Liver (tissue), 3 donors: ENCODE measurements around the gene FREY1.

Experiments
- EGR1 ChIP-seq, 2 donors: IDR thresholded peaks; 2 replicates each; pipeline ENCODE4 v1.6.1; 2016 to 2018; ENCODE audit warnings: antibody characterized with exemption in 2 of 2, low read depth in 2 of 2
- FOXA1 ChIP-seq: IDR thresholded peaks from 2 replicates; pipeline ENCODE4 v1.6.1; 2016; ENCODE audit warnings: antibody characterized with exemption
- GABPA ChIP-seq, 2 donors: IDR thresholded peaks in 1 of 2; conservative IDR thresholded peaks in 1 of 2; 2 replicates each; pipeline ENCODE4 v1.6.1; 2016; ENCODE audit warnings: antibody characterized with exemption in 2 of 2, mild to moderate bottlenecking in 1 of 2, moderate library complexity in 1 of 2
- HNF4G ChIP-seq: IDR thresholded peaks from 2 replicates; pipeline ENCODE4 v1.6.1; 2016; ENCODE audit warnings: antibody characterized with exemption
- JUND ChIP-seq, 2 donors: IDR thresholded peaks; 2 replicates each; pipeline ENCODE4 v1.6.1; 2016; ENCODE audit warnings: antibody characterized with exemption in 2 of 2
- RAD21 ChIP-seq, 2 donors: IDR thresholded peaks; 2 replicates each; pipeline ENCODE4 v1.6.1; 2016; ENCODE audit warnings: antibody characterized with exemption in 2 of 2, mild to moderate bottlenecking in 2 of 2
- SP1 ChIP-seq: IDR thresholded peaks from 2 replicates; pipeline ENCODE4 v1.6.1; 2018; ENCODE audit warnings: antibody characterized with exemption, mild to moderate bottlenecking
- YY1 ChIP-seq: IDR thresholded peaks from 2 replicates; pipeline ENCODE4 v1.6.1; 2016; ENCODE audit warnings: antibody characterized with exemption, mild to moderate bottlenecking
- TF ChIP-seq, protein P1 (sequence below): fragments of 150-350 bp; IDR thresholded peaks from 2 replicates; pipeline ENCODE4 v1.5.1; 2017; ENCODE audit warnings: improper control_type of control experiment, low read depth, low read length; ENCODE audit not compliant: missing input control
- TF ChIP-seq, protein P2 (sequence below): IDR thresholded peaks from 2 replicates; pipeline ENCODE4 v1.6.1; 2016; ENCODE audit warnings: antibody characterized with exemption, mild to moderate bottlenecking
- TF ChIP-seq, protein P3 (sequence below): IDR thresholded peaks from 2 replicates; pipeline ENCODE4 v1.6.1; 2016; ENCODE audit warnings: antibody characterized with exemption
- TF ChIP-seq, protein P4 (sequence below): IDR thresholded peaks from 2 replicates; pipeline ENCODE4 v1.6.1; 2016; ENCODE audit warnings: antibody characterized with exemption
- TF ChIP-seq, protein P5 (sequence below): IDR thresholded peaks from 2 replicates; pipeline ENCODE4 v1.6.1; 2016; ENCODE audit warnings: antibody characterized with exemption
- donor health status: healthy.
- donor health status: healthy.

DNA sequence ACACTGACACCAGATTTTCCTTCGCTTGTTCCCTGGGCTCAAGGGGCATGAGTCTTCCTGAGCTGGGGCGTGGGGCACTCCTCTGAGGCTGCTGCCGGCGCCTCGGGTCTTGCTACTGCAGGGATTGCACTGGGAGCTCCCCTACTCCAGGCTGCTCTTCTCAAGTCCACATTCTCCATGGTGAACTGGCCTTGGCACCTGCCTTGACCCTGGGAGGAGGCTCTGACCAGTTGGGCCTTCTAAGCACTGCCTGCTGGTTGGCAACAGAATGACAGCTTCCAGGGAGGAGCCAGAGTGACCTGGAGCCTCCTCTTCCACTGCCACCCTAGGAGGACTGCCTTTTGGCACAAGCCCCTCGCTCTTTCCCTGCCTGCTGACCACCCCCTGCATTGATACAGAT, 9.5 kb downstream of the FREY1 start:
- TF ChIP-seq, protein P1, sequence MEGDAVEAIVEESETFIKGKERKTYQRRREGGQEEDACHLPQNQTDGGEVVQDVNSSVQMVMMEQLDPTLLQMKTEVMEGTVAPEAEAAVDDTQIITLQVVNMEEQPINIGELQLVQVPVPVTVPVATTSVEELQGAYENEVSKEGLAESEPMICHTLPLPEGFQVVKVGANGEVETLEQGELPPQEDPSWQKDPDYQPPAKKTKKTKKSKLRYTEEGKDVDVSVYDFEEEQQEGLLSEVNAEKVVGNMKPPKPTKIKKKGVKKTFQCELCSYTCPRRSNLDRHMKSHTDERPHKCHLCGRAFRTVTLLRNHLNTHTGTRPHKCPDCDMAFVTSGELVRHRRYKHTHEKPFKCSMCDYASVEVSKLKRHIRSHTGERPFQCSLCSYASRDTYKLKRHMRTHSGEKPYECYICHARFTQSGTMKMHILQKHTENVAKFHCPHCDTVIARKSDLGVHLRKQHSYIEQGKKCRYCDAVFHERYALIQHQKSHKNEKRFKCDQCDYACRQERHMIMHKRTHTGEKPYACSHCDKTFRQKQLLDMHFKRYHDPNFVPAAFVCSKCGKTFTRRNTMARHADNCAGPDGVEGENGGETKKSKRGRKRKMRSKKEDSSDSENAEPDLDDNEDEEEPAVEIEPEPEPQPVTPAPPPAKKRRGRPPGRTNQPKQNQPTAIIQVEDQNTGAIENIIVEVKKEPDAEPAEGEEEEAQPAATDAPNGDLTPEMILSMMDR, result no peak
- no peak for TF ChIP-seq SP1
- TF ChIP-seq GABPA (IDR thresholded peaks at IDR 0.05 in 1 of 2, conservative IDR thresholded peaks at IDR 0.05 in 1 of 2), result no peak
- TF ChIP-seq, protein P2, sequence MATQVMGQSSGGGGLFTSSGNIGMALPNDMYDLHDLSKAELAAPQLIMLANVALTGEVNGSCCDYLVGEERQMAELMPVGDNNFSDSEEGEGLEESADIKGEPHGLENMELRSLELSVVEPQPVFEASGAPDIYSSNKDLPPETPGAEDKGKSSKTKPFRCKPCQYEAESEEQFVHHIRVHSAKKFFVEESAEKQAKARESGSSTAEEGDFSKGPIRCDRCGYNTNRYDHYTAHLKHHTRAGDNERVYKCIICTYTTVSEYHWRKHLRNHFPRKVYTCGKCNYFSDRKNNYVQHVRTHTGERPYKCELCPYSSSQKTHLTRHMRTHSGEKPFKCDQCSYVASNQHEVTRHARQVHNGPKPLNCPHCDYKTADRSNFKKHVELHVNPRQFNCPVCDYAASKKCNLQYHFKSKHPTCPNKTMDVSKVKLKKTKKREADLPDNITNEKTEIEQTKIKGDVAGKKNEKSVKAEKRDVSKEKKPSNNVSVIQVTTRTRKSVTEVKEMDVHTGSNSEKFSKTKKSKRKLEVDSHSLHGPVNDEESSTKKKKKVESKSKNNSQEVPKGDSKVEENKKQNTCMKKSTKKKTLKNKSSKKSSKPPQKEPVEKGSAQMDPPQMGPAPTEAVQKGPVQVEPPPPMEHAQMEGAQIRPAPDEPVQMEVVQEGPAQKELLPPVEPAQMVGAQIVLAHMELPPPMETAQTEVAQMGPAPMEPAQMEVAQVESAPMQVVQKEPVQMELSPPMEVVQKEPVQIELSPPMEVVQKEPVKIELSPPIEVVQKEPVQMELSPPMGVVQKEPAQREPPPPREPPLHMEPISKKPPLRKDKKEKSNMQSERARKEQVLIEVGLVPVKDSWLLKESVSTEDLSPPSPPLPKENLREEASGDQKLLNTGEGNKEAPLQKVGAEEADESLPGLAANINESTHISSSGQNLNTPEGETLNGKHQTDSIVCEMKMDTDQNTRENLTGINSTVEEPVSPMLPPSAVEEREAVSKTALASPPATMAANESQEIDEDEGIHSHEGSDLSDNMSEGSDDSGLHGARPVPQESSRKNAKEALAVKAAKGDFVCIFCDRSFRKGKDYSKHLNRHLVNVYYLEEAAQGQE, result no peak
- TF ChIP-seq FOXA1, result no peak
- no peak for TF ChIP-seq RAD21 (IDR thresholded peaks at IDR 0.05)
- TF ChIP-seq EGR1 (IDR thresholded peaks at IDR 0.05; ENCODE audit: low read depth in 2 of 2), result no peak
- TF ChIP-seq, protein P3, sequence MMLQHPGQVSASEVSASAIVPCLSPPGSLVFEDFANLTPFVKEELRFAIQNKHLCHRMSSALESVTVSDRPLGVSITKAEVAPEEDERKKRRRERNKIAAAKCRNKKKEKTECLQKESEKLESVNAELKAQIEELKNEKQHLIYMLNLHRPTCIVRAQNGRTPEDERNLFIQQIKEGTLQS, result no peak
- TF ChIP-seq, protein P4, sequence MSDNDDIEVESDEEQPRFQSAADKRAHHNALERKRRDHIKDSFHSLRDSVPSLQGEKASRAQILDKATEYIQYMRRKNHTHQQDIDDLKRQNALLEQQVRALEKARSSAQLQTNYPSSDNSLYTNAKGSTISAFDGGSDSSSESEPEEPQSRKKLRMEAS, result no peak
- TF ChIP-seq HNF4G, result no peak
- TF ChIP-seq, protein P5, sequence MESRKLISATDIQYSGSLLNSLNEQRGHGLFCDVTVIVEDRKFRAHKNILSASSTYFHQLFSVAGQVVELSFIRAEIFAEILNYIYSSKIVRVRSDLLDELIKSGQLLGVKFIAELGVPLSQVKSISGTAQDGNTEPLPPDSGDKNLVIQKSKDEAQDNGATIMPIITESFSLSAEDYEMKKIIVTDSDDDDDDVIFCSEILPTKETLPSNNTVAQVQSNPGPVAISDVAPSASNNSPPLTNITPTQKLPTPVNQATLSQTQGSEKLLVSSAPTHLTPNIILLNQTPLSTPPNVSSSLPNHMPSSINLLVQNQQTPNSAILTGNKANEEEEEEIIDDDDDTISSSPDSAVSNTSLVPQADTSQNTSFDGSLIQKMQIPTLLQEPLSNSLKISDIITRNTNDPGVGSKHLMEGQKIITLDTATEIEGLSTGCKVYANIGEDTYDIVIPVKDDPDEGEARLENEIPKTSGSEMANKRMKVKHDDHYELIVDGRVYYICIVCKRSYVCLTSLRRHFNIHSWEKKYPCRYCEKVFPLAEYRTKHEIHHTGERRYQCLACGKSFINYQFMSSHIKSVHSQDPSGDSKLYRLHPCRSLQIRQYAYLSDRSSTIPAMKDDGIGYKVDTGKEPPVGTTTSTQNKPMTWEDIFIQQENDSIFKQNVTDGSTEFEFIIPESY, result no peak
- no peak for TF ChIP-seq YY1
- TF ChIP-seq JUND (IDR thresholded peaks at IDR 0.05), result no peak
